ENCODE results near the gene OPRM1.

OPRM1 gene

GRCh38 chr6:154058963-154059680 lies 20.1 kb downstream of the OPRM1 start:
- no peak overlapping the region for H3K27ac ChIP-seq (ENCODE audit: low read depth, low read length)
- H3K9me2 ChIP-seq (replicated peaks; ENCODE audit: control insufficient read depth, low read length) = no peaks in the 10 kb centered on the region
- no peaks in the 10 kb centered on the region for H4K20me1 ChIP-seq (ENCODE audit: control insufficient read depth, insufficient read depth, low read depth, low read length)
- TF ChIP-seq, protein P1, sequence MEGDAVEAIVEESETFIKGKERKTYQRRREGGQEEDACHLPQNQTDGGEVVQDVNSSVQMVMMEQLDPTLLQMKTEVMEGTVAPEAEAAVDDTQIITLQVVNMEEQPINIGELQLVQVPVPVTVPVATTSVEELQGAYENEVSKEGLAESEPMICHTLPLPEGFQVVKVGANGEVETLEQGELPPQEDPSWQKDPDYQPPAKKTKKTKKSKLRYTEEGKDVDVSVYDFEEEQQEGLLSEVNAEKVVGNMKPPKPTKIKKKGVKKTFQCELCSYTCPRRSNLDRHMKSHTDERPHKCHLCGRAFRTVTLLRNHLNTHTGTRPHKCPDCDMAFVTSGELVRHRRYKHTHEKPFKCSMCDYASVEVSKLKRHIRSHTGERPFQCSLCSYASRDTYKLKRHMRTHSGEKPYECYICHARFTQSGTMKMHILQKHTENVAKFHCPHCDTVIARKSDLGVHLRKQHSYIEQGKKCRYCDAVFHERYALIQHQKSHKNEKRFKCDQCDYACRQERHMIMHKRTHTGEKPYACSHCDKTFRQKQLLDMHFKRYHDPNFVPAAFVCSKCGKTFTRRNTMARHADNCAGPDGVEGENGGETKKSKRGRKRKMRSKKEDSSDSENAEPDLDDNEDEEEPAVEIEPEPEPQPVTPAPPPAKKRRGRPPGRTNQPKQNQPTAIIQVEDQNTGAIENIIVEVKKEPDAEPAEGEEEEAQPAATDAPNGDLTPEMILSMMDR (IDR thresholded peaks at IDR 0.05; ENCODE audit: low read depth, low read length, poor library complexity, severe bottlenecking) = no peak
- TF ChIP-seq EZH2phosphoT487 (IDR thresholded peaks at IDR 0.05; ENCODE audit: borderline replicate concordance, low read length) = no peak
- H3K79me2 ChIP-seq (ENCODE audit: control insufficient read depth, low read length) = no peaks in the 10 kb centered on the region
- no peak overlapping the region for H3K4me2 ChIP-seq (ENCODE audit: low read length)
- H3F3A ChIP-seq (ENCODE audit: control insufficient read depth, insufficient read depth) = no peaks in the 10 kb centered on the region
- H3K4me1 ChIP-seq (ENCODE audit: control insufficient read depth, low read length) = no peaks in the 10 kb centered on the region
- no peak overlapping the region for H3K4me3 ChIP-seq (ENCODE audit: low read length)
- no peaks in the 10 kb centered on the region for H3K36me3 ChIP-seq (ENCODE audit: control insufficient read depth, low read length)
- no peaks in the 10 kb centered on the region for H3K27me3 ChIP-seq (ENCODE audit: control insufficient read depth, low read length)
- H3K9me3 ChIP-seq (ENCODE audit: control insufficient read depth, insufficient read depth, low read length) = no peaks in the 10 kb centered on the region

DNA sequence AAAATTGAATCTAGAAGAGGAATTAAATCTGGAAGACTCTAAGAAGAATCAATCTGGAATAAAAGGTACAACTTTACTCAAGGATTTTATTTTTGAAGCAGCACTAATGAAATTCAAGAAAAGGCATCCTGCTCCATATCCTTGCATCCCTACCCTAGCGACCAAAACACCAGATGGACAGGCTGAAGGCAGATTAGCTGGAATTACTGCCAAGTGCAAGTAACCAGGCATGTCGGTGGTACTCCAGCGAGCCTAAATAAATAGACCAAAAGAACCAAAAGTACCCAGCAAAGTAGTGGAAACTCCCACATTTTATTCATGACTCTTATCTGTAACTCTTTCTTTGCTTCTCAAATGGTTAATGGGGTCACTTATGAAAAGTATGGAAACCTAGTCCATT lies 21.0 kb downstream of the OPRM1 start:
- TF ChIP-seq, protein P1 (IDR thresholded peaks at IDR 0.05; ENCODE audit: low read depth, low read length, poor library complexity, severe bottlenecking) = no peak
- no peak for TF ChIP-seq EZH2phosphoT487 (IDR thresholded peaks at IDR 0.05; ENCODE audit: borderline replicate concordance, low read length)
- Histone ChIP-seq H3K4me1 (ENCODE audit: control insufficient read depth, low read length) (no peaks in the 10 kb centered on the region), H3K9me3 (ENCODE audit: control insufficient read depth, insufficient read depth, low read length) (no peaks in the 10 kb centered on the region), H3K9me2 (replicated peaks; ENCODE audit: control insufficient read depth, low read length) (no peaks in the 10 kb centered on the region), H3K27ac (ENCODE audit: low read depth, low read length) (no peak overlapping the region), H3K27me3 (ENCODE audit: control insufficient read depth, low read length) (no peaks in the 10 kb centered on the region), H4K20me1 (ENCODE audit: control insufficient read depth, insufficient read depth, low read depth, low read length) (no peaks in the 10 kb centered on the region), H3K4me3 (ENCODE audit: low read length) (no peak overlapping the region), H3K79me2 (ENCODE audit: control insufficient read depth, low read length) (no peaks in the 10 kb centered on the region), H3F3A (ENCODE audit: control insufficient read depth, insufficient read depth) (no peaks in the 10 kb centered on the region), H3K4me2 (ENCODE audit: low read length) (no peak overlapping the region), H3K36me3 (ENCODE audit: control insufficient read depth, low read length) (no peaks in the 10 kb centered on the region)

DNA sequence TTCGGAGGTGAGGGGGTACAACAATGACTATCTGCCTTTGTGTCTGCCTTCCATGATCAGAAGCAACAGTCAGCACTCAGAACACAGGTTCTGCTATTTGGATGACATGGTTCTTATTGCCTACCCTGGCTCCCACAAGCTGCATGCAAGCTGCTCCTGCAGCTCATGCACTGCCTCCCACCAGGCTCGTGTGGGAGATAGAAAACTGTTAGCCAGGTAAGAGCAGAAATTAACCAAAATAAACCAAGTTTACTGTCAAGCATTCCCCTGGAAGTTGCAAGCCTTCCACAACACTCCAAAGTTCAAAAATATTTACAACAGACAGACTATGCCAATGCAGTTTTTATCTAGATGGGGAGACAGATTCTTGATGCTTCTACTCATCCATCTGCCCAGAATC lies 31.0 kb downstream of the OPRM1 start:
- no peaks in the 10 kb centered on the region for H3K4me1 ChIP-seq (ENCODE audit: control insufficient read depth, low read length)
- no peaks in the 10 kb centered on the region for H3K9me2 ChIP-seq (replicated peaks; ENCODE audit: control insufficient read depth, low read length)
- H3K4me2 ChIP-seq (ENCODE audit: low read length) = no peak overlapping the region
- no peaks in the 10 kb centered on the region; the same call in 1 of the 2 replicates for H4K20me1 ChIP-seq (ENCODE audit: control insufficient read depth, insufficient read depth, low read depth, low read length)
- no peak overlapping the region for H3K27ac ChIP-seq (ENCODE audit: low read depth, low read length)
- H3K79me2 ChIP-seq (ENCODE audit: control insufficient read depth, low read length) = no peaks in the 10 kb centered on the region
- H3K36me3 ChIP-seq (ENCODE audit: control insufficient read depth, low read length) = no peaks in the 10 kb centered on the region
- H3K9me3 ChIP-seq (ENCODE audit: control insufficient read depth, insufficient read depth, low read length) = no peaks in the 10 kb centered on the region
- H3K27me3 ChIP-seq (ENCODE audit: control insufficient read depth, low read length) = no peaks in the 10 kb centered on the region
- H3F3A ChIP-seq (ENCODE audit: control insufficient read depth, insufficient read depth) = no peaks in the 10 kb centered on the region
- no peak overlapping the region for H3K4me3 ChIP-seq (ENCODE audit: low read length)
- TF ChIP-seq, protein P1 (IDR thresholded peaks at IDR 0.05; ENCODE audit: low read depth, low read length, poor library complexity, severe bottlenecking) = no peak
- no peak for TF ChIP-seq EZH2phosphoT487 (IDR thresholded peaks at IDR 0.05; ENCODE audit: borderline replicate concordance, low read length)
